Activated T-helper 9 cell treated with anti-CD3 and anti-CD28 coated beads, Interleukin-2, amount 50 U/mL, for 16 hours (primary cell): ENCODE data around the gene CTAG1A.
"Not testable (repeated sequence)": the region's sequence is repeated elsewhere in the genome, so short reads cannot be mapped to it uniquely, and the experiment has no call there.

Source experiments
- DNase-seq: peaks from one replicate; pipeline ENCODE4 v3.0.0-alpha.2; 2020; ENCODE audit warnings: low read depth

Gene CTAG1A

DNA sequence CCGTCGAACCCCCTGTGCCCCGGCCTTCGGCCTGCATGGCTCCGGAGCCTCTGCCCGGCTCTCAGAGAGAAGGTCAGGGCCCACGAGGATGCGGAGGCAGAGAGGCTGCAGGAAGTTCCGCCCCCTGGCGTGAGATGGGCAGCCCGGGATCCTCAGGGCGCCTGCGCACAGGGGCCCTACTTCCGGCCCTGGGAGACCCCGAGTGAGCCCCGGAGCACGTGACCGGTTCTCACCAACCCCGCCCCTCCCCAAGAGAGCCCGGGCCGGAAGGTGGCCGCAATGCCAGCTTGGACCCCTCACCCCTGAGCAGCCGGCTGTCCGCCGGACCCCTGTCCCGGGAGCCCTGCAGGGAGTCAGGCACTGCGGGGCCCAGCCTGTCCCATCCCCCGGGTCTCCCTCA is 34.2 kb downstream of the CTAG1A start, which contains the start of gene CTAG1B:
Gene CTAG1B, minus strand, starts transcription at position 101 of the 400 bp plus-strand sequence. Its CDS starts 64 bp downstream, at position 37.
- DNase-seq = not testable (repeated sequence)

DNA sequence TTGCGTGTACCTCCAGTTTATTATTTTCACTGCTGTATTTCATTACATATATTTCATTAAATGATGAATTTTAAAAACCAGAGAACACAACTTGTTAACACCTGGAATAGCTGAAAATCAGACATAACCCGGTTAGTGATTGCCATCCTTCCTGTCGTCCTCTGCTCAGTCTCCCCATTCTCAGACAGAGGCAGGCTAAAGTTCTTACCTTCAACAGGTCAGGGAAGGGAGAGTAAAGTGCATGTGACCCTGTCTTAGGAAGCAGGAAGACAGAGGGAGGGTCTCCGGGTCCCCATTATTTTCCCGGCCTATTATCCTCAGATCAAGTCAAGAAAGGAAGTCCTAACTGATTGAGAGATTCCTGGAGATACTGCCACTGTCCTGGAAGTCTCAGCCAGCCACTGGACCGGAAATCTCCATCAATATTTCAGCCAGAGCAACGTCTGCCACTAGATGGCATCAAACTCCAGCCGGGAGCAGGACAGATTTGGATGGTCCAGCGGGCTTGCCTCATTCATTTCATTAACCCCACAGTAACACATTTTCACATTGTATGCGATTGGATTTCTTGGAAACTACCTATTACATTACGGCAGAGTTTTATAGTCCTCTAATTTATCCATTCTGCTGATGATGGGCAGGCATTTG is 36.0 kb downstream of the CTAG1A start:
- not testable (repeated sequence) for DNase-seq

GRCh38 chrX:154628960-154629359 is 44.0 kb downstream of the CTAG1A start:
- not testable (repeated sequence) for DNase-seq

DNA sequence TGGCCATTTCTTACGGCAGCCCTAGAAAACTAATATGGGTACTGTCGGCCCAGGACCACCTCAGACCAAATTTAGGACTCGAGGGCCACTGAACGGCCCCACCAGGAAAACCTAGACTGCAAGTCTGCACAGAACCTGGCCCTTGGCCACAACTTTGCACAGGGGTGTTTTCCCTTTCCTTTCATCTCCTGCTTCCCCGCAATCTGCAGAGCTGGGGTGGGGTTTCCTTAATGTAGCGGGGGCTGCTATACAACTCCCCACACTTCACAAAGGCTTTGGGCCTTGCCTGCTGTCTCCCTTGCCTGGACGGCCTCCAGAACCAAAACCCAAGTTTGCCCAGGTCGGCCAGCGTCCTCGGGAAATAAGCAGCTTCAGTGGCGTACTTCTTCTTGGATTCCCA is 46.0 kb downstream of the CTAG1A start:
- DNase-seq = not testable (repeated sequence)

DNA sequence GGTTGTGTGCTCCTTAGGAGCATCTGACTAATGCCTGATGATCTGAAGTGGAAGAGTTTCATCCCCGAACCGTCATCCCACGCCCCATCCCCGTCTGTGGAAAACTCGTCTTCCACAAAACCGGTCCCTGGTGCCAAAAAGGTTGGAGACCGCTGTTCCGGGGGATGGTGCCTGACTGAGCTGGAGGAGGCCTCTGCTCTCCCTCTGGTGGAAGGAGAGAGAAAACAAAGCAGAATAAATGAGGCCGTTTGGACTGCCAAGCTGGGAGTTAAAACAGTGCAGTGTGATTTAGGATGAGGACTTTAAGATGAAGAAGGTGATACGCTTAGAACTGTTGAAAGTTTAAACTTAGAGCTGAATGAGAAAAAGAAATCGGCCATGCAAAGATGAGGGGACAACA is 48.7 kb downstream of the CTAG1A start:
- DNase-seq = not testable (repeated sequence)
